NCI-H2227 (cell line): ENCODE data around the gene ZBTB12.
"Not testable (repeated sequence)": the region's sequence is repeated elsewhere in the genome, so short reads cannot be mapped to it uniquely, and the experiment has no call there.

Experiments
- DNase-seq: peaks from one replicate; lab custom pipeline; 2025; ENCODE audit not compliant: unreplicated experiment; lab: John Stamatoyannopoulos, UW

ZBTB12 gene

GRCh38 chr6:31851980-31852718 is 49.7 kb downstream of the ZBTB12 start:
- not testable (repeated sequence) for DNase-seq

DNA sequence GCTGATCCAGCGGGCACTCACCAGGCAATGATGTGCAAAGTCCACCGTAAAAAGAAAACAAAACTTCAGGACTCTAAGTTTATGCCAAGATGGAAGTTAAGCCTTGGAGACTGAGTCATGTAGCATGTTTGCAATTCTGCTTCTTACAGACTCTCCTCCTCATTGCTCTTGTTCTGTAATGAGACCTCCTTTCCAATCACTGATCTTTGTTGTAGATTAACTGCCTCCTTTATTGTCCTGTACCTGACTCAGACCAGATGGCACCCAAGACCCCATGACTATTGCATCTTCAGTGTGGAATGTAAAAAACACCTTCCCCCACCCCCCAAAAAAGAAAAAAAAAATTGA is 50.4 kb downstream of the ZBTB12 start:
- DNase-seq, result no peak

DNA sequence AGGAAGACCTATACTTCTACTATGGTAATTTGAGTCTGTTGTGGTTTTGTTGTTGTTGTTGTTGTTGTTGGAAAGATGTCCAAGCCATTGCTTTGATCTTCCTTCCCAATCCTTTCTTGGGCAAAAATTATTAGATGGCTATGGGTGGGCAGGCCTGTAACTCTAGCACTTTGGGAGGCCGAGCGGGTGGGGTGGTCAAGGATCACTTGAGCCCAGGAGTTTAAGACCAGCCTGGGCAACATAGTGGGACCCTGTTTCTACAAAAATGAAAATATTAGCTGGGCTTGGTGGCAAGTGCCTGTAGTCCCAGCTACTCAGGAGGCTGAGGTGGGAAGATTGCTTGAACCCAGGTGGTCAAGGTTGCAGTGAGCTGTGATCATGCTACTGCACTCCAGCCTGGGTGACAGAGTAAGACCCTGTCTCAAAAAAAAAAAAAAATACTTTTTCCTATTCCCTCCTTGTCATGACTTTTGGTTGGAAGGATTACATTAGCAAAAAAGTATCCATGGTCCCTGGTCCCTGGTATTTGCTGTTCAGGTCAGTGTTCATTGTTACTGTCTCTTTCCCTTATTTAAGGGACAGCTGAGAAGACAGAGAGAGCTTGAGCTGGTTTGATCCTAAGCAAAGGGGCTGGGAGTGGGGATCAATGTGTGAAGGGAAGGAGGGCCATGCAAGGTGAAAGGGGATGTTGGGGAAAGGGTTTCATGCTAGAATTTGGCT is 51.0 kb downstream of the ZBTB12 start:
- no peak for DNase-seq
